BE2C (cell line): ENCODE measurements around the gene POLR2J3. TPM values are rescaled to one million over a fixed set of nuclear protein-coding genes. Genes with fewer than 3 reads are reported as not detected.
"Not testable (repeated sequence)": the region's sequence is repeated elsewhere in the genome, so short reads cannot be mapped to it uniquely, and the experiment has no call there.

Source experiments
- DNase-seq: peaks from one replicate; pipeline ENCODE4 v3.0.0-alpha.2; 2020
- H3K27me3 ChIP-seq: fragments of 250-450 bp; sonication (Bioruptor Pico); 2 replicates; pipeline ENCODE4 v1.5.1; 2020; ENCODE audit warnings: mild to moderate bottlenecking
- H3K36me3 ChIP-seq: fragments of 250-450 bp; sonication (Bioruptor Pico); 2 replicates; pipeline ENCODE4 v1.5.1; 2020; ENCODE audit warnings: mild to moderate bottlenecking
- H3K4me1 ChIP-seq: fragments of 250-450 bp; sonication (Bioruptor Pico); 2 replicates; pipeline ENCODE4 v1.5.1; 2020
- H3K4me3 ChIP-seq: 2 replicates; pipeline ENCODE4 v1.5.1; 2011; ENCODE audit warnings: low read depth, low read length
- H3K9me3 ChIP-seq: fragments of 250-450 bp; sonication (Bioruptor Pico); 2 replicates; pipeline ENCODE4 v1.5.1; 2020
- polyA plus RNA-seq: library from polyadenylated mRNA; unstranded; fragments of >200 nt; gene quantifications from one replicate; pipeline ENCODE4 v1.2.1, GENCODE V29; 2012; ENCODE audit warnings: low read depth, missing spikeins; ENCODE audit not compliant: insufficient read length, insufficient read depth
- TF ChIP-seq, protein P1 (sequence below): IDR thresholded peaks from 2 replicates; pipeline ENCODE4 v1.5.1; 2012; ENCODE audit warnings: mild to moderate bottlenecking, low read depth, low read length

Gene POLR2J3
- 67.9 TPM for polyA plus RNA-seq

DNA sequence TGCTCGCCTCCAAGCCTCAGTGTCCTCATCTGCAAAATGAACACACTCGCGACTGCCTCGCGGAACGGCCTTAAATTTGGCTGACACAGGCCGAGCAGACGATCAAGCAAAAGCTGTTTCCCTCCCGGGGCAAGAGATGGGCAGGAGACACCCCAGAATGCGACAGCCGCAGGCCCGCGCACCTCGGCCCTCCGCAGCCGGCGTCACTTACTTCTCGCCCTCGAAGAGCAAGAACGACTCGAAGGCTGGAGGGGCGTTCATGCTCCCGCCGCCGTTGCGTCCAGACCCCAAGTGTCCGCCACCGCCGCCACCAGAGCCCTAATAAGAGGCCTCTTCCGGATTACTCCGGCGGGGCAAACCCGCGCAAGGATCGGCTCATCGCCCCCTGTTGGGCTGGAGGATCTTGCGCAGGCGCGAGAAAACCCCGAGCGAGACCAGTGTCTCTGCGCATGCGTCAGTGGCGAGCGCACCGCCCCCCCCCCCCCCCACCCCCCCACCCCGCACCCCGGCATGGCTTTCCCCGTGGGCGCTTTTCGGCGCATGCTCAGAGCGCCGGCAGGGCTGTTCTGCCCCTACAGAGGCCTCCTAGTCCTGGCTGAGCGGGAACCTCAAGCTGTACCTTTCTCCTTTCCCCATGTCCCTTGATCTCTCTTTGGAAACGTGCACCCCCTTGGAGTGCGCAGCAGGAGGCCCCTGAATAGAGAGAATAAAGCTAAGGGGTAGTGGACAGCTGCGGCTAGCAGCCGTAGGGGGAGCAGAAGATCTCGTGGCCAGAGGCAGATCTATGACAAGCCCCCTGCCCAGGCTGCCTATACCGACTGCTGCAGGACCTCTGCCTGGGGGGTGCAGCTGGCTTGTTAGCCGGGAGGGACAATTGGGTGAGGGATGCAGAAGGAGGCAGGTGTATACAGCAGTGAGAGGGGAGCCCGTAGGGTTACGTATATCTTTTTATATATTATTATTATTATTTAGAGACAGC is at the start of gene POLR2J3:
Gene POLR2J3 (minus strand): TSS at position 323 of the 979 bp plus-strand sequence. CDS start 62 bp downstream, at position 261.
- not testable (repeated sequence) for H3K9me3 ChIP-seq, H3K27me3 ChIP-seq, H3K4me1 ChIP-seq, H3K36me3 ChIP-seq
- DNase-seq = peak; percentile 95
- H3K4me3 ChIP-seq = peak within 1 kb of the TSS; percentile 74
- TF ChIP-seq, protein P1, sequence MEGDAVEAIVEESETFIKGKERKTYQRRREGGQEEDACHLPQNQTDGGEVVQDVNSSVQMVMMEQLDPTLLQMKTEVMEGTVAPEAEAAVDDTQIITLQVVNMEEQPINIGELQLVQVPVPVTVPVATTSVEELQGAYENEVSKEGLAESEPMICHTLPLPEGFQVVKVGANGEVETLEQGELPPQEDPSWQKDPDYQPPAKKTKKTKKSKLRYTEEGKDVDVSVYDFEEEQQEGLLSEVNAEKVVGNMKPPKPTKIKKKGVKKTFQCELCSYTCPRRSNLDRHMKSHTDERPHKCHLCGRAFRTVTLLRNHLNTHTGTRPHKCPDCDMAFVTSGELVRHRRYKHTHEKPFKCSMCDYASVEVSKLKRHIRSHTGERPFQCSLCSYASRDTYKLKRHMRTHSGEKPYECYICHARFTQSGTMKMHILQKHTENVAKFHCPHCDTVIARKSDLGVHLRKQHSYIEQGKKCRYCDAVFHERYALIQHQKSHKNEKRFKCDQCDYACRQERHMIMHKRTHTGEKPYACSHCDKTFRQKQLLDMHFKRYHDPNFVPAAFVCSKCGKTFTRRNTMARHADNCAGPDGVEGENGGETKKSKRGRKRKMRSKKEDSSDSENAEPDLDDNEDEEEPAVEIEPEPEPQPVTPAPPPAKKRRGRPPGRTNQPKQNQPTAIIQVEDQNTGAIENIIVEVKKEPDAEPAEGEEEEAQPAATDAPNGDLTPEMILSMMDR = peak; percentile 44

DNA sequence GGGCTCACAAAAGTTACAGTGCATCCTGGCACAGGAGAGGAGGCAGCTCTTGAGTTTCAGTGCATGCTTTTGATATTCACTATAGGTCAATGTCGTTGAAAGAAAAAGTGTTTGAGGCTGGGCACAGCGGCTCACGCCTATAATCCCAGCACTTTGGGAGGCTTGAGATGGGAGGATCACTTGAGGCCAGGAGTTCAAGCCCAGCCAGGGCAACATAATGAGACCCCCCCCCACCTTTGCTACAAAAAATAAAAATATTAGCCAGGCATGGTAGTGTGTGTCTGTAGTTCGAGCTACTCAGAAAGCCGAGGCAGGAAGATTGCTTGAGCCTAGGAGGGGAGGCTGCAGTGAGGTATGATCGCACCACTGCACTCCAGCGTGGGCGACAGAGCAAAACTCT is 45.7 kb upstream of the POLR2J3 start:
- not testable (repeated sequence) for H3K4me3 ChIP-seq, H3K27me3 ChIP-seq, DNase-seq, H3K36me3 ChIP-seq, H3K9me3 ChIP-seq, H3K4me1 ChIP-seq

DNA sequence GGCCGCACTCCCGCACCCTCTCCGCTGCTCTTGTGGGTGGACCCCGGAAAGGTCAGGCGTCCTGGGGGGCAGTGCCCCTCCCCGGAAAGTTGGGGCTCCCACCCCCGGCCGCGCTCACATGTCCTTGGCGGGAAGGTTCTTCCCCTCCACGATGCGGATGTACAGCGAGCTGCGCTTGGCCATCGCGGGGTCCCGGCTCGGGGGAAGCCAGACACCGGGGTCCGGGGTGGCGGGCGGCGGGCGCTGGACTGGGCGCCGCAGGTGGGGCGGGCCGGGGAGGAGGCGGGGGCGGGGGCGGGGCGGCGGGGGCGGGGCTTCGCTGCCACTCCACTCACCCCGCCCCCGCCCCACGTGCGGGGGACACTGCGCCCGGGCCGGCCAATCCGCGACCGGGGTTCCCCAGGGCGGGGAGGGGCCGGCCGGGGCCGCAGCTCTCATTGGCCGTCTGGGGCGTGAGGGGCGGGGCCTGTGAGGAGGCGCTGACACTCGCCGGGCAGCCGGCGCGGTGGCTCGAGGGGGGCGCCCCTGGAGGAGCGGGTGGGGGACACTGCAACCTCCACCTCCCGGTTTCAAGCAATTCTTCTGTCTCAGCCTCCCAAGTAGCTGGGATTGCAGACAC is 44.2 kb upstream of the POLR2J3 start, which contains the start of gene RASA4:
Gene RASA4 (minus strand): TSS at position 250 of the 619 bp plus-strand sequence. CDS start 67 bp downstream, at position 183.
- DNase-seq = peak; percentile 32
- not testable (repeated sequence) for H3K9me3 ChIP-seq, H3K4me1 ChIP-seq, H3K36me3 ChIP-seq, H3K4me3 ChIP-seq, H3K27me3 ChIP-seq

DNA sequence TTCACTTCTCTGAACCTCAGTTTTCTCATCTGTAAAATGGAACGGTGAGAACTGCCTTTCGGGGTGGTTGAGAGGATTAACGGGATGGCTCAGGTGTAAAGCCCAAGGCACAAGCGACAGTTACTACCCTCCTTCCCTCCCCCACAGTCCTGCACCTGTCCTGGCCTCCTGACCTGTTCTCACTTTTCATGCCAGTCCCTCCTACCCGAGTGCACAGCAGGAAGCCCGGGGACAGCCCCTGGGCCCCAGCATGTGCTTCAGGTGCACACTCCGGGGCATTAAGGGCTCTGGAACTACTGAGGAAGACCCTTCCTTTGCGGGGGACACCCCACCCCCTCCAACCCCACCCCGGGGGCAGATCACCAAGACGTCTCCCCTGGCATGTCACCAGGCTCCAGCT is 43.5 kb upstream of the POLR2J3 start:
- not testable (repeated sequence) for H3K27me3 ChIP-seq, DNase-seq, H3K36me3 ChIP-seq, H3K9me3 ChIP-seq, H3K4me3 ChIP-seq, H3K4me1 ChIP-seq

DNA sequence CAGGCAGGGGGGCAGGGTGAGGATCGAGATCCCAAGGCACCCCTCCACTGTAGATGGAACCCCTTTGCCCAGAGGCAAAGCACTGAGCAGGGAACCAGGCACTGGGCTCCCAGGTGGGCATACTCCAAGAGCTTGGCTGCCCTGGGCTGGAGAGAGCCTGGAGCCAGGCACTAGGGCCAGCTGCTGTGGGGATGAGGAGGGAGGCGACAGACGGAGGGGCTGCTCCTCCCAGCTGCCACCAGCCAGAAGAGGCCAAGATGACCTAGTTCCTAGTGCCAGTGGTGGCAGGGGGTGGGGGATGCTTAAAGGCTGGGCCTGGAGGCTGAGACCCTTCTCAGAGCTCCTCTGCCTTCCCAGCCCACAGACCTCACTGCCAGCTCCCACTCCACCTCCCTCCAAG is 42.5 kb upstream of the POLR2J3 start:
- not testable (repeated sequence) for H3K9me3 ChIP-seq, H3K36me3 ChIP-seq, H3K4me3 ChIP-seq, DNase-seq, H3K27me3 ChIP-seq, H3K4me1 ChIP-seq

DNA sequence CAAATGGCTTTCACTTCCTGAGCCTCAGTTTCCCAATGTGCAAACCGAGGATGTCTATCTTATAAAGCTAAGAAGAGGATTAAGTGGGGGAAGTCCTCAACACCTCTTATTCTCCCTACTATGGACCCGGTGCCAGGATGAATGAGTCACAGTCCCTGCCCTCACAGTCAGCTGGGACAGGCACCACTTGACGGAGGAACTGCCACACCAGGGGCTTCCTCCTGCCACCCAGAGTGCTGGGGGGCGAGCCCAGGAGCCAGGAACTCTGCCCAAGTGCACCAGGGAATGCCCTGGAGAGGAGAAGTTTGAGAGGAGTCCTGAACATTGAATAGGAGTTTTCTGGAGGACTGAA is 41.9 kb upstream of the POLR2J3 start:
- not testable (repeated sequence) for H3K36me3 ChIP-seq, H3K9me3 ChIP-seq, DNase-seq, H3K4me1 ChIP-seq, H3K27me3 ChIP-seq, H3K4me3 ChIP-seq

DNA sequence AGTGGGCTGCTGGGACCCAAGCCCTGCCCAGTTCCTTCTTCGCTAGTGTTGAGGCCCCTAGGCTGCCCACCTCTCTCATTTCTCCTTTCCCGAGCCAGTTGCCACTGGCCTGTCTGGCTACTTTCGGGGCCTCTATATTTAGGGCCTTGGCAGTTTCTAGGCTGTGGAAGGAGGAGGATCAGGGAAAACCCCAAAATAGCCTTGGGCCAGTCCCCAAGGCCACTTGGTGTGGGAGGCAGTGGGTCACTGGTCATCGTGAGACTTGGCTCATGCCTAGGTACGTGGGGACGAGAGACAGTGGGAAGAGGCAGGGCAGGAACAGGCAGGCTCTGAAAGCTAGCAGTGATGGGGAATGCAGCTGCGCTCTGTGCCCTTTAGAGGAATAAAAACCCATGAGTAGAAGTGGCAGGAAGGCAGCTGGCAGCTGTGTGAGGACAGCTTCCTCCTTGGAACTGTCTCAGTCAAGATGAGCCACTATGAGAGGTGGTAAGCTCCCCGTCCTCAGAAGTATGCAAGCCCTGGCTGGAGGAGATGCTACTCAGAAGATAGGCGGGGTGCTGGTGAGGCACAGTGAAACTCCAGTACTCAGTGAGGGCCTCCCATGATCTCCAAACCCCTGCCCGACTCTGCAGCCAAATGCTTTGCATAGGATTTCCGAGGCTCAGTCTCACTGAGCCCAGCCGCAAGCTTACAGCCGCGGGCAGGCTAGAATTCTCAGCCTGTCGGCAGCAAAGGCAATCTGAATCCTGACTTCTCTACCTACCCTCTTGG is 41.4 kb upstream of the POLR2J3 start:
- H3K36me3 ChIP-seq, H3K4me1 ChIP-seq, H3K4me3 ChIP-seq, DNase-seq, H3K9me3 ChIP-seq, H3K27me3 ChIP-seq: not testable (repeated sequence)

DNA sequence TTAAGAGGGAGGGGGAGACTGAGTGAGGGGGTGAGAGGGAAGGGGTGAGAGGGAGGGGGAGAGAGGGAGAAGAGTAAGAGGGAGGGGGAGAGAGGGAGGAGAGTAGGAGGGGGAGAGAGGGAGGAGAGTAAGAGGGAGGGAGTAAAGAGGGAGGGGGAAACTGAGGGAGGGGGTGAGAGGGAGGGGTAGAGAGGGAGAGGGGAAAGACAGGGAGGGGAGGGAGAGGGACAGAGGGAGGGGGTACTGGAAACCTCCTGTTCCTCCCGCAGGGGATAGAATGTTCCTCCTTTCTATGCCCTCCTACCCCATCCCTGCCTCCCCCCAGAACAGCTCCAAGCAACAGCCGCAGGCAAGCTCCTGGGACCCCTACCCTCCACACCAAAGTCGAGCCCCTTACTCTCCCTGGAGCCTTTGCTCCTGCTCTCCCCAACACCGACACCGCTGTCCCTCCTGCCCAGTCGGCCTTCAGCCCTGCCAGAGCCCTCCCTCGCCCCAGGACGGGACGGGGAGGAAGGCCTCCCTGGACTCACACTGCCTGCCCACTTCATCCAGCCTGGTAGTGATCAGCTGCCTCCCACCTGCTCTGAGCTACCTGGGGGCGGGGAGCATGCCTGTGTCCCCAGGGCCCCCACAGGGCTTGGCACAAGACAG is 39.4 kb upstream of the POLR2J3 start:
- H3K4me3 ChIP-seq, H3K36me3 ChIP-seq, H3K4me1 ChIP-seq, H3K27me3 ChIP-seq, H3K9me3 ChIP-seq: not testable (repeated sequence)
- DNase-seq = peak; percentile 18

DNA sequence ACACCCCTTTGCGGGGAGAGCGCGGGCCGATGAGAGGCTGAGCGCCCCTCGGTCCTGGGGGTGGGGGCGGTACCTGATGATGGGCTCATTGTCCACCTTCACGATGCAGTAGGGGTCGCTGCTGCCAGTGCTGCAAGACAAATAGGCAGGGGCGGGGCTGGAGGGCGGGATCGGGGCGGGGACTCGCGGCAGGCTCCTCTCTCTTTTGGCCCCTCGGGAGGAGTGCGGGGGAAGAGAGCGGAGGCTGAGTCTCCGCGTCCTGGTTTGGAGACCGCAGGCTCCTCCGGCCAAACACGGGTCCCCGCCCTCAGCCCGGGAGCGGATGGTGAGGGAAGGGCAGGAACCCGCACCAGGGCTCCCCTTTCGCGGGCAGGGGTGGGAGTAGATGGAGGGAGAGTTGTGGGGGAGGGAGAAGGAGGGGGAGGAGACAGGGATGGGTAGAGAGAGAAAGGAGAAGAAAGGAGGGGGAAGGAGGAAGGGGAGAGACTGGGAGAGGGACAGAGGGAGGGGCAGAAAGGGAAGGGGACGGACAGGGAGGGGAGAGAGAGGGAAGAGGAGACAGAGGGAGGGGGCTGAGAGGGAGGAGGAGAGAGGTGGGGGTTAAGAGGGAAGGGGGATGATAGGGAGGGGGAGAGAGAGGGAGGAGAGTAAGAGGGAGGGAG is 38.8 kb upstream of the POLR2J3 start:
- H3K27me3 ChIP-seq, H3K4me3 ChIP-seq, H3K36me3 ChIP-seq, H3K9me3 ChIP-seq, DNase-seq, H3K4me1 ChIP-seq: not testable (repeated sequence)

DNA sequence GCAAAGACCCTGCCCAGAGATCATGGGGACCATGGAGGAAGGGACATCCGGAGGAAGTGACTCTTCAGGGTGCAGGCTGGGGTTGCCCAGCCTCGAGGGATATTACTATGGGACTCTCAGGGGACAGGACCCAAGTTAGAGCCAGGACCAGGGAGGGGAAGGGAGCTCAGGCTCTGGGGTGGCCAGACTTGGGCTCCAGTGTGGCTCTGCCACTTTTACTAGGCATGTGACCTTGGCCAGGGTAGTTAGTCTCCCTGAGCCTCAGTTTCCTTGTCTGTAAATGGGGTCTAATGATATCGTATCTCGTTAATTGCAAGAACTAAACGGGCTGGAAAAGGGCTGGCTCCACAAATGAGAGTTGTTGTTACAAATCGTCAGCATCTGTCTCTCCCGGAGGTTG is 38.1 kb upstream of the POLR2J3 start:
- H3K36me3 ChIP-seq, H3K27me3 ChIP-seq, H3K4me3 ChIP-seq, H3K9me3 ChIP-seq, DNase-seq, H3K4me1 ChIP-seq: not testable (repeated sequence)

DNA sequence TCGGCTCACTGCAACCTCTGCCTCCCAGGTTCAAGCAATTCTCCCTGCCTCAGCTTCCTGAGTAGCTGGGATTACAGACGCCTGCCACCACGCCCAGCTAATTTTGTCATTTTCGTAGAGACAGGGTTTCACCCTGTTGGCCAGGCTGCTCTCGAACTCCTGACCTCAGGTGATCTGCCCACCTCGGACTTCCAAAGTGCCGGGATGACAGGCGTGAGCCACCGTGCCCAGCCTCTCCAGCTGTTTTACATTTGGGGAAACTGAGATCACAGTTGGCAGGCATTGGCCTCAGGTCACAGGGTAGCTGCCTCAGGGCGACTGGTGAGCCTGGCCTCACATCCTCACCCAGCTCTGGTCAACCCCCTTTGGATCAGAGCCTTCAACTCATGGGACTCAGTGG is 37.4 kb upstream of the POLR2J3 start:
- H3K27me3 ChIP-seq, DNase-seq, H3K4me3 ChIP-seq: not testable (repeated sequence)

DNA sequence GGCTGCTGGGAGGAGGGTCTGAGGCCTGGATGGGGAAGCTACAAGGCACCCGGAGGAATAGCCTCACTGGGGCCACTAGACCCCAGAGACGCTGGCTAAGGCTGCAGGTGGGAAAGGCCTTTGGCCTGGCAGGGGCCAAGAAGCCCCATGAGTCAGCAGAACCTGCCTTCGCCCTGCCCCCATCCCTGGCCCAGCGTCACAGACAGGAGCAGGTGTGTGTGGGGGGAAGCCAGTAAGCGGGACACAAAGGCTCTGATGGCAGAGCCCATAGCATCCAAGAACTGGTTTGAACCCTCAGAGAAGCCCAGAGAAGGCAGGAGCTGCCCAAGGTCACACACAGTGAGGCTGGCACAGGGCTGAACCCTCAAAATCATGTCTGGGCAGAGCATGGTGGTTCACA is 34.5 kb upstream of the POLR2J3 start:
- not testable (repeated sequence) for H3K4me3 ChIP-seq, DNase-seq, H3K27me3 ChIP-seq, H3K4me1 ChIP-seq, H3K36me3 ChIP-seq, H3K9me3 ChIP-seq

More for the DNA sequence above, 37.4 kb upstream of the POLR2J3 start:
- not testable (repeated sequence) for H3K9me3 ChIP-seq, H3K4me1 ChIP-seq, H3K36me3 ChIP-seq

DNA sequence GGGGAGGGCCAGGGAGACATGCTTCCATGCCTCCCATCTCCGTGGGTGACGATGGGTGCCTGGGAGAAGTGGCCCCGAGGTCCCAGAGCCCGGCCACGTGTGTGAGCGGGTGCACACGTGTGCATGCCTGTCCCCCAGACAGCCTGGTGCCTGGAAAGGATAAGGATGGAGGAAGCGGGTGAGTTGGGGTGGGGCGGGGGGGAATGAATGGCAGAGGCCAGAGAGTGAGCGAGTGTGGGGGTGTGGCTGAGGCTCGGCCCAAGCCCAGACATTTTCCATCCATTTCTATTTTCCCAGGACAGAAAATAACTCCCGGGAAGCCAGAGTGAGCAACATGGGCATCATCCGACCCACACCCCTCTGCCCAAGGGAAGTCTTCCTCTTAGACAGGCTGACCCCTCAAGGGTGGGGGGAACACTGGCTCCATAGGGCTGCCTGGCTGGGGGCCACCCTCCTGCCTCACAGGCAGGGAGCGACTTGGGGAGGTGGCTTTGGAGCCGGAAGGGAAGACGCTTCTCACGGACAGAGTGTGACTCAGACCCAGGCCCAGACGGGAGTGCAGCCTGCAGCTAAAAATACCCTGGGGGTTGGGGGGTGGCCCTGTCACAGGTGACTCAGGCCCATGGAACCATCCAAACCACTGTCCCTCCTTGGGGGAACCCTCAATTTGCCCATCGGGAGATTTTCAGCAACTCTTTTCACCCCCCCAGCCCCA is 32.2 kb upstream of the POLR2J3 start:
- not testable (repeated sequence) for H3K9me3 ChIP-seq, H3K4me1 ChIP-seq, H3K27me3 ChIP-seq, H3K4me3 ChIP-seq, DNase-seq, H3K36me3 ChIP-seq
